ENCODE data around the gene CAPN13.

Gene CAPN13

GRCh38 chr2:30704309-30705020 is 102.8 kb downstream of the CAPN13 start:
- TF ChIP-seq CTCF (IDR thresholded peaks at IDR 0.05) = no peak

- TF ChIP-seq CTCF (IDR thresholded peaks at IDR 0.05) = no peak
Observed at GRCh38 chr2:30702694-30703093, 104.6 kb downstream of the CAPN13 start.

DNA sequence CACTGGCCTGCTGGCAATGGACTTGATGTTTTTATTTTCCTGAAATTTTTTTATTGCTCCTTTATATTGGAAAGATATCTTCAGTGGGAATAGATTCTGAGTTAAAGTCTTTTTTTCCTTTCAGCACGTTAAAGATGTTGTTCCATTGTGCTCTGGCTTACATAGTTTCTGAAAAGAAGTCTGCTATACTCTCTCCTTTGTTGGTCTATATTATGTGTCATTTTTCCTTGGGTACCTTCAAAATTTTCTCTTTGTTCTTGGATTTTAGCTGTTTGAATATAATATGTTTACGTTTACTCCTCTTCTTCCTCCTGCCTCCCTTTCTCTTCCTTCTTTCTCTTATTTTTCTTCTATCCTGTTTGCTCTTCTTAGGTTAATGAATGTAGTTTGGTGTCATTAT is 105.5 kb downstream of the CAPN13 start:
- TF ChIP-seq CTCF (IDR thresholded peaks at IDR 0.05) = no peak

DNA sequence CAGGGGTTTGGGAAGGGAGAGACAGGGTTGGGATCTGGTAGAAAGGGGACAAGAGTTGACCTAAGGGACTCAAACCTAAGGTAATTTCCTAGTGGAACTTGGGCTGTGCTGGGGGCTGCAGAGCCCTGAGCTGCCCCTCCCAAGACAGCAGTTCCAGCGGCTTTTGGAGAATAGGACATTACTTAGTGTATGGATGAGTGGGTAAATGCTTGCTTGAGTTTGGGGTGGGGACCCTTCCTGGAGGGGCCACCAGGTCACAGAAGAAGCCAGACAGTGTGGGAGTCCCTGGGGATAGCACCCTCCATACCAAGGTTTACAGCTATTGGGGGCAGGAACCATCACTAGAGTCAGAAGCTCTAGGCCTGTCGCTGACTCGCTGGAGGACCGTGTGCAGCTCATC is 111.5 kb downstream of the CAPN13 start:
- TF ChIP-seq CTCF (IDR thresholded peaks at IDR 0.05) = no peak

- TF ChIP-seq CTCF (IDR thresholded peaks at IDR 0.05) = no peak
Observed at GRCh38 chr2:30694286-30695055, 112.8 kb downstream of the CAPN13 start.

DNA sequence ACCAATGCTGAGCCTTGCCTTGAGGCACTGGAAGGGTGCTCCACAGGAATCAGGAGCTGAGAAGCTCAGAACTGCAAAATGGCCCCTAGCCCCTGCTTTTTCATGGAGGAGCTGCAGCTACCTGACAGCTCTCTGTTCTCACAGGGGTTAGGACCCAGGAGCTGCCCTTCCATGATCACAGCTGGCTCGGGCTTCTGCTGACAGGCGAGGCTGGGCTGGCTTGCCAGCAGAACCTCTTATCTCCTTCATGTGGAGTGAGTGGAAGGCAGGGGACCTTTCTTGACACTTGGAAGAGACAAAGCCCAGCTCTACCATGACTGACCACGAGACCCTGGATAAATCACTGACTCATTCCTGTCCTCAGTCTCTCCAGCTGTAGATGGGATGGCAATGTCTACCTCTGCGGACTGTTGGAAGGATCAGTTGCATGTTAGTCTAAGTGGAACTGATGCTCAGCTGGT is 113.4 kb downstream of the CAPN13 start:
- no peak for TF ChIP-seq CTCF (IDR thresholded peaks at IDR 0.05)

GRCh38 chr2:30692829-30693275 is 114.4 kb downstream of the CAPN13 start:
- no peak for TF ChIP-seq CTCF (IDR thresholded peaks at IDR 0.05)

Data from LNCAP (cell line).